Esophagus squamous epithelium (tissue), 4 donors: ENCODE data around the gene CENPN.

Experiments used
- POLR2A ChIP-seq, 4 donors: fragments of 450-650 bp; IDR thresholded peaks; one replicate each; pipeline ENCODE4 v1.6.1; 2017; ENCODE audit warnings: antibody characterized with exemption in 4 of 4, mild to moderate bottlenecking in 4 of 4, moderate library complexity in 3 of 4
- TF ChIP-seq, protein P1 (sequence below), 6 experiments: fragments of 450-650 bp in 4 of 6; fragments of 200-600 bp in 2 of 6; sonication (generic) in 2 of 6; IDR thresholded peaks; one replicate each; pipeline ENCODE4 v1.5.1; 2016 to 2019; ENCODE audit warnings: antibody characterized with exemption in 6 of 6, mild to moderate bottlenecking in 4 of 6, moderate library complexity in 4 of 6

DNA sequence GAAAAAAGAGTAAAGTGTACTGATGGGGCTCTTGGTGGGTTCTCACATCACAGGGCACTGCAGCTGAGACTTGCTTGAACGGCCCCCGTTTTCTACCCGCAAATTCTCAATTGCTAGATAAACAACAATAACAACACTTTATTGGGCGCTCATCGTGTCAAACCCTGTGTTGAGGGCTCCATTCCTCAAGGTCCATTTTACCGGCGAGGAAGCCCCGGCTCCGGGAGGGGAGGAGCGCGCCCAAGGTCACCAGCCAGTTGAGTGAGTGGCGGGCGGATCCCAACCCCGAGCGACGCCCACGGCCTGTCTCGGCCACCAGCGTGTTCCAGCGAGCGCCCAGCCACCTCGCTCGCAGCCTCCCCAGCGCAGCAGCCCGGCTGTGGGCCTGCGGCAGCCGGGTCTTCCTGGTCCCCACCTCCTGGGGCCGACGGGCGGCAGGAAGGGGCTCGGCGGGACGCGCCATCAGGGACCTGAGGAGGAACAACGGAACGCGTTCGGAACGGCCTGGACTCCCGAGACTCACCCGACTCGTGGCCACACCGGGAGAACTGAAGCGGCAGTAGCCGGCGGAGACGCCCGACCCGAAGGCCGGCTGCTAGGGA lies 702 bp upstream of the CENPN start:
- TF ChIP-seq, protein P1, sequence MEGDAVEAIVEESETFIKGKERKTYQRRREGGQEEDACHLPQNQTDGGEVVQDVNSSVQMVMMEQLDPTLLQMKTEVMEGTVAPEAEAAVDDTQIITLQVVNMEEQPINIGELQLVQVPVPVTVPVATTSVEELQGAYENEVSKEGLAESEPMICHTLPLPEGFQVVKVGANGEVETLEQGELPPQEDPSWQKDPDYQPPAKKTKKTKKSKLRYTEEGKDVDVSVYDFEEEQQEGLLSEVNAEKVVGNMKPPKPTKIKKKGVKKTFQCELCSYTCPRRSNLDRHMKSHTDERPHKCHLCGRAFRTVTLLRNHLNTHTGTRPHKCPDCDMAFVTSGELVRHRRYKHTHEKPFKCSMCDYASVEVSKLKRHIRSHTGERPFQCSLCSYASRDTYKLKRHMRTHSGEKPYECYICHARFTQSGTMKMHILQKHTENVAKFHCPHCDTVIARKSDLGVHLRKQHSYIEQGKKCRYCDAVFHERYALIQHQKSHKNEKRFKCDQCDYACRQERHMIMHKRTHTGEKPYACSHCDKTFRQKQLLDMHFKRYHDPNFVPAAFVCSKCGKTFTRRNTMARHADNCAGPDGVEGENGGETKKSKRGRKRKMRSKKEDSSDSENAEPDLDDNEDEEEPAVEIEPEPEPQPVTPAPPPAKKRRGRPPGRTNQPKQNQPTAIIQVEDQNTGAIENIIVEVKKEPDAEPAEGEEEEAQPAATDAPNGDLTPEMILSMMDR (IDR thresholded peaks at IDR 0.05): no peak
- TF ChIP-seq POLR2A (IDR thresholded peaks at IDR 0.05): peak in 1 of 4 donors; percentile 73
